OCI-LY1 (cell line): ENCODE measurements around the gene KRTAP26-1.

Experiments used
- H2AFZ ChIP-seq: fragments of 200-600 bp; sonication (generic), shearing (Covaris generic); 2 replicates; pipeline ENCODE4 v1.6.0; 2014; ENCODE audit warnings: antibody characterized with exemption, mild to moderate bottlenecking, low read length
- H3F3A ChIP-seq: fragments of 200-600 bp; sonication (generic), shearing (Covaris generic); 2 replicates; pipeline ENCODE4 v1.6.0; 2014; ENCODE audit warnings: mild to moderate bottlenecking, antibody characterized with exemption, low read length, moderate library complexity; ENCODE audit not compliant: insufficient read depth
- H3K27ac ChIP-seq: fragments of 200-600 bp; sonication (generic); 2 replicates; pipeline ENCODE4 v1.5.1; 2014; ENCODE audit warnings: low read length, mixed run types, mild to moderate bottlenecking, low read depth; ENCODE audit not compliant: poor library complexity, severe bottlenecking
- H3K27me3 ChIP-seq: fragments of 200-600 bp; sonication (generic); 2 replicates; pipeline ENCODE4 v1.6.0; 2014; ENCODE audit warnings: antibody characterized with exemption, mild to moderate bottlenecking, low read length, moderate library complexity; ENCODE audit not compliant: insufficient read depth
- H3K36me3 ChIP-seq: fragments of 200-600 bp; sonication (generic); 2 replicates; pipeline ENCODE4 v1.6.1; 2014; ENCODE audit warnings: mild to moderate bottlenecking, antibody characterized with exemption, low read length, moderate library complexity, mixed read lengths; ENCODE audit not compliant: insufficient read depth
- H3K4me1 ChIP-seq: fragments of 200-600 bp; sonication (generic); 2 replicates; pipeline ENCODE4 v1.5.1; 2014; ENCODE audit warnings: mild to moderate bottlenecking, low read length, moderate library complexity; ENCODE audit not compliant: insufficient read depth, severe bottlenecking
- H3K4me2 ChIP-seq: fragments of 200-600 bp; sonication (generic), shearing (Covaris generic); 2 replicates; pipeline ENCODE4 v1.6.1; 2014; ENCODE audit warnings: low read length
- H3K4me3 ChIP-seq: fragments of 200-600 bp; sonication (generic); 2 replicates; pipeline ENCODE4 v1.5.1; 2014; ENCODE audit warnings: low read length, low read depth, mild to moderate bottlenecking, mixed read lengths; ENCODE audit not compliant: poor library complexity, severe bottlenecking
- H3K79me2 ChIP-seq: fragments of 200-600 bp; shearing (Covaris generic); 2 replicates; pipeline ENCODE4 v1.6.1; 2016; ENCODE audit warnings: mixed run types, low read length, mixed read lengths; ENCODE audit not compliant: insufficient read depth
- H3K9ac ChIP-seq: fragments of 200-600 bp; sonication (generic), shearing (Covaris generic); 2 replicates; pipeline ENCODE4 v1.6.1; 2014; ENCODE audit warnings: mild to moderate bottlenecking, low read length, mixed read lengths
- H3K9me2 ChIP-seq: fragments of 200-600 bp; sonication (generic), shearing (Covaris generic); 2 replicates; pipeline ENCODE4 v1.6.1; 2014; ENCODE audit warnings: low read depth, mild to moderate bottlenecking, low read length, mixed read lengths
- H3K9me3 ChIP-seq: fragments of 200-600 bp; shearing (Covaris generic); 2 replicates; pipeline ENCODE4 v1.6.1; 2014; ENCODE audit warnings: low read length, mixed read lengths
- H4K20me1 ChIP-seq: fragments of 200-600 bp; sonication (generic), shearing (Covaris generic); 2 replicates; pipeline ENCODE4 v1.6.0; 2016; ENCODE audit warnings: mild to moderate bottlenecking, low read length; ENCODE audit not compliant: insufficient read depth
- CTCF ChIP-seq: fragments of 200-600 bp; sonication (generic), shearing (Covaris generic); IDR thresholded peaks from 2 replicates; pipeline ENCODE4 v1.5.1; 2017; ENCODE audit warnings: mild to moderate bottlenecking, antibody characterized with exemption, low read length, moderate library complexity, mixed read lengths
- EZH2 ChIP-seq: fragments of 200-600 bp; sonication (generic), shearing (Covaris generic); IDR thresholded peaks from 2 replicates; pipeline ENCODE4 v1.8.0; 2017; ENCODE audit warnings: borderline replicate concordance, mixed run types, mild to moderate bottlenecking, antibody characterized with exemption, low read length, moderate library complexity, mixed read lengths

Gene KRTAP26-1

GRCh38 chr21:30351534-30351933, 31.4 kb upstream of the KRTAP26-1 start:
- Histone ChIP-seq H3K4me3 (no peak overlapping the region), H3F3A (no peaks in the 10 kb centered on the region), H4K20me1 (no peaks in the 10 kb centered on the region), H3K9me3 (no peaks in the 10 kb centered on the region), H3K9me2 (no peaks in the 10 kb centered on the region), H3K9ac (no peak overlapping the region), H3K79me2 (no peaks in the 10 kb centered on the region), H3K36me3 (no peaks in the 10 kb centered on the region), H3K4me2 (no peak overlapping the region), H3K27me3 (no peaks in the 10 kb centered on the region), H3K4me1 (no peaks in the 10 kb centered on the region), H2AFZ (no peak overlapping the region), H3K27ac (no peak overlapping the region)
- TF ChIP-seq CTCF (no peak), EZH2 (no peak)

- Histone ChIP-seq H2AFZ (no peak overlapping the region), H3K27me3 (no peaks in the 10 kb centered on the region), H3K36me3 (no peaks in the 10 kb centered on the region), H3F3A (no peaks in the 10 kb centered on the region), H3K4me3 (no peak overlapping the region), H3K27ac (no peak overlapping the region), H3K9me2 (no peaks in the 10 kb centered on the region), H3K9me3 (no peaks in the 10 kb centered on the region), H4K20me1 (no peaks in the 10 kb centered on the region), H3K4me2 (no peak overlapping the region), H3K9ac (no peak overlapping the region), H3K79me2 (no peaks in the 10 kb centered on the region), H3K4me1 (no peaks in the 10 kb centered on the region)
- no peak for TF ChIP-seq EZH2
- TF ChIP-seq CTCF = no peak
Observed at GRCh38 chr21:30349572-30349971, 29.5 kb upstream of the KRTAP26-1 start.

GRCh38 chr21:30348506-30348905, 28.4 kb upstream of the KRTAP26-1 start, which contains the start of gene KRTAP23-1:
Gene KRTAP23-1 (minus strand): TSS chr21:30348606. CDS start chr21:30348606, 0 bp downstream.
- Histone ChIP-seq H3K9me3 (no peaks in the 10 kb centered on the region), H3K9me2 (no peaks in the 10 kb centered on the region), H3K4me3 (no peak within 1 kb of the TSS), H3K4me1 (no peaks in the 10 kb centered on the region), H3K27ac (no peak within 1 kb of the TSS), H3K79me2 (no peaks in the 10 kb centered on the region), H3F3A (no peaks in the 10 kb centered on the region), H3K36me3 (no peaks in the 10 kb centered on the region), H4K20me1 (no peaks in the 10 kb centered on the region), H3K27me3 (no peaks in the 10 kb centered on the region), H3K4me2 (no peak within 1 kb of the TSS), H2AFZ (no peak within 1 kb of the TSS), H3K9ac (no peak within 1 kb of the TSS)
- TF ChIP-seq EZH2 (no peak), CTCF (no peak)
